HUES6 (cell line): ENCODE measurements around the gene GLIS1.

ENCODE experiments used
- H3K27ac ChIP-seq: 2 replicates; pipeline ENCODE4 v1.7.0; 2013; ENCODE audit warnings: low read depth, mild to moderate bottlenecking, low read length, inconsistent platforms
- H3K27me3 ChIP-seq: 2 replicates; pipeline ENCODE4 v1.6.1; 2013; ENCODE audit warnings: low read length; ENCODE audit not compliant: control insufficient read depth, insufficient read depth
- H3K36me3 ChIP-seq: 2 replicates; pipeline ENCODE4 v1.6.1; 2013; ENCODE audit warnings: low read length; ENCODE audit not compliant: control insufficient read depth, insufficient read depth
- H3K4me1 ChIP-seq: 2 replicates; pipeline ENCODE4 v1.6.1; 2013; ENCODE audit warnings: low read length; ENCODE audit not compliant: control insufficient read depth, insufficient read depth
- H3K4me3 ChIP-seq: 2 replicates; pipeline ENCODE4 v1.5.1; 2013; ENCODE audit warnings: low read depth, low read length
- H3K9ac ChIP-seq: one replicate; pipeline ENCODE4 v1.6.1; 2013; ENCODE audit warnings: mild to moderate bottlenecking, low read length
- H3K9me3 ChIP-seq: 2 replicates; pipeline ENCODE4 v1.6.1; 2013; ENCODE audit warnings: low read depth, low read length; ENCODE audit not compliant: control insufficient read depth, insufficient read depth

Gene GLIS1

DNA sequence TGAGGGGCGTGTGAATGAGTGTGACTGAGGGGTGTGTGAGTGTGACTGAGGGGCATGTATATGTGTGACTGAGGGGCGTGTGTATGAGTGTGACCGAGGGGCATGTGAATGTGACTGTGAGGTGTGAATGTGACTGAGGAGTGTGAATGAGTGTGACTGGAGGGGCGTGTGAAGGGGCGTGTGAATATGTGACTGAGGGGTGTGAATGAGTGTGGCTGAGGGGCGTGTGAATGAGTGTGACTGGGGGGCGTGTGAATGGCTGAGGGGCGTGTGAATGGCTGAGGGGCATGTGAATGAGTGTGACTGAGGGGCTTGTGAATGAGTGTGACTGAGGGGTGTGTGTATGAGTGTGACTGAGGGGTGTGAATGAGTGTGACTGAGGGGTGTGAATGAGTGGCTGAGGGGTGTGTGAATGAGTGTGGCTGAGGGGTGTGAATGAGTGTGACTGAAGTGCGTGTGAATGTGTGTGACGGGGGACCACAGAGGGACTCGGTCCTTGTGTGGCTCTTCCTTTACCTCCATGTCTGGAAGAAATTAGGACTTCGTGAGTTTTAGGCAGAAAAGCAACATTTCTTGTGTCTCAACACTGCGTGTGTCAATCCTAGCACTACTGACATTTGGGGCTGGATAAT is 105.8 kb downstream of the GLIS1 start:
- no peaks in the 10 kb centered on the region for H3K36me3 ChIP-seq
- no peaks in the 10 kb centered on the region for H3K9me3 ChIP-seq
- no peak overlapping the region for H3K4me3 ChIP-seq
- no peaks in the 10 kb centered on the region for H3K27me3 ChIP-seq
- H3K4me1 ChIP-seq = peaks cover 9% of the 10 kb centered on the region
- H3K27ac ChIP-seq = no peak overlapping the region
- H3K9ac ChIP-seq = no peak overlapping the region

DNA sequence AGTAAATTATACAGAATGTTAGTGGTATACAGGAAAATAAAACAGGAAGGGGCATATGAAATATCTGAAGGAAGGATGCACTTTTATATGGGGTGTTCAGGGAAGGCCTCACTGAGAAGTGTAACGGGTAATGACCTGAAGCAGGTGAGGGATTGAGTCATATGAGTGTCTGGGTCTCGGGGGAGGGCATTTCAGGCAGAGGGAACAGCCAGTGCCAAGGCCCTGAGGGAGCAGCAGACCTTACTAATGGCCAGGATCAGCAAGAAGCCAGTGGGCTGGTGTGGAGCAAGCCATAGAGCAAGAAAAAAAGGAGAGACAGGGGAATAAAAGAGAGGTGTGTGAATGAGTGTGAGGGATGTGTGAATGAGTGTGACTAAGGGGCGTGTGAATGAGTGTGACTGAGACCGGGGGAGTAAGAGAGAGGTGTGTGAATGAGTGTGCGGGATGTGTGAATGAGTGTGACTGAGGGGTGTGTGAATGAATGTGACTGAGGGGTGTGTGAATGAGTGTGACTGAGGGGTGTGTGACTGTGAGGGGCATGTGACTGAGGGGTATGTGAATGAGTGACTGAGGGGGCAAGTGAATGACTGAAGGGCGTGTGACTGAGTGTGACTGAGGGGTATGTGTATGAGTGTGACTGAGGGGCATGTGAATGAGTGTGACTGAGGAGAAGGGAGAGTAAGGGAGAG is 107.2 kb downstream of the GLIS1 start:
- no peaks in the 10 kb centered on the region for H3K9me3 ChIP-seq
- H3K27ac ChIP-seq = no peak overlapping the region
- peaks cover 9% of the 10 kb centered on the region for H3K4me1 ChIP-seq
- no peaks in the 10 kb centered on the region for H3K27me3 ChIP-seq
- H3K36me3 ChIP-seq = no peaks in the 10 kb centered on the region
- no peak overlapping the region for H3K9ac ChIP-seq
- H3K4me3 ChIP-seq = no peak overlapping the region

DNA sequence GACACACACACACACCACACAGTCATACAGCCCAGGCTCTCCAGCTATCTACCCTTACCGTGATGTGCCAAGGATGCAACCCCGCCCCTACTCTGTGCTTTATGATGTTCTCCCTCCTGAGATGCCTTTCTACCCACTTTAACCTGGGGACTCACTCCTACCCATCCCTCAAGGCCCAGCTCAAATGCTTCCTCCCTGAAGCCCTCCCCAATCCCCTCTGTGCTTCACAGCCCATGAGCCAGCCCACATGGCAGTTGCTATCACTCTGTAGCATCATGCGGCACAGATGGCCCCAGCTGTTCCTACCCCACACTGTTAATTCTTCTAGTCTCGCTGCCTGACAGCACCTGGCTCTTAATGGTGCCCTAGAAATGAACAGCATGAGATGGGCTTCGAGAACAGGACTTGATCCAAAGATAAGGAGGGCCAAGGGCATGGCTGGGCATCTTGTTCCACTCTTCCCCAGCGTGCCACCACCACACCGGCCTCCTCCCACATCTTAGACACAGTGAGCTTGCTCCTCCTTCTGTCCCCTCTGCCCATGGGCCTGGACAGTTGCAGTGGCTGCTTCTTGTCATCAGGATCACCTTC is 109.8 kb downstream of the GLIS1 start:
- Histone ChIP-seq H3K4me3 (no peak overlapping the region), H3K9ac (no peak overlapping the region), H3K36me3 (no peaks in the 10 kb centered on the region), H3K27me3 (no peaks in the 10 kb centered on the region), H3K4me1 (no peaks in the 10 kb centered on the region), H3K27ac (no peak overlapping the region), H3K9me3 (no peaks in the 10 kb centered on the region)

DNA sequence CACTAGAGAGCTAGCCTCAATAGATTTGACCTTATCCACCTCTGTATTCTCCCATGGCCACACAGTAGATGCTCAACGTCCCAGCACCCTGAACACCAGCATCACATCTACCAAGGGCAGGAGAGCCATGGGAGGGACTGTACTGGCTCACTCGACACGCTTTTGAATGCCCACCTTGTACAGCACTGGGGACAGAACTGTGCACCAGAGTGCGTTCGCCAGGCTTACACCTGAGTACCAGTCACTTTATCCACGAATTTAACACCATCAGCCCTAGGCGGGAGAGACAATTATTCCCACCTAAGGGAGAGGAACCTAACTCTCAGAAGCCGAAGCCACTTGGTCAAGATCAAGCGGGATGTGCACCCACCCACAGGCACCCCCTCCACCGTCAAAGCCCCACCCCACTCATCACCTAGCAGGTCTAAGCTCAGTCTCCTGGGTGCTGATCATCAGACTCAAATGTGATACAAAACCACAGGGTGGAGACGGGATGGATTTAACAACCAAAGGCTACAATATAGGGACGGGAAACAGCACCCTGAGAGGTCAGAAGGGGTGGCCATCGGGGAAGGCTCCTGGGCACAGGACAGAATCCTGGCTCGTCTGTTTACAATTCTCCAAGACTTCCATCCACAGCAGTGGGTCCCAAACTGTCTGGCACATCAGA is 110.5 kb downstream of the GLIS1 start:
- H3K36me3 ChIP-seq = no peaks in the 10 kb centered on the region
- no peak overlapping the region for H3K27ac ChIP-seq
- H3K4me3 ChIP-seq = no peak overlapping the region
- H3K9ac ChIP-seq = no peak overlapping the region
- no peaks in the 10 kb centered on the region for H3K27me3 ChIP-seq
- no peaks in the 10 kb centered on the region for H3K4me1 ChIP-seq
- no peaks in the 10 kb centered on the region for H3K9me3 ChIP-seq

DNA sequence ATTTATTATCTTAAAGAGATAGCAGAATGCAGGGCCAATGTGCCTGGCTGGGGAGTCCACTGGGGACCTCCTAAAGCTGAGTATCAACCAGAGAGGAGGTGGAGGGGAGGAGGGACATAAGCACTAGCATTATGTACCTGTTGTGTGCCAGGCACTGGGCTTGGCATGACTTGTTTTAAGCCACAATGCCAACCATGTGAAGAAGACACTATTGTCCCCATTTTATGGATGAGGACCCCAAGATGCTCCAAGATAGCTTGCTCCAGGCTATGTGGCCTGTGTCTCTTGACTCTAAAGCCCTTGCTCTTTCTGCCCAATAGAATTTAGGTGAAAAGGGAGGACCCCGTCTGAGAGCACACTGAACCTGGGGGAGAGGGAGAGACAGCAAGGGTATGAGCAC is 111.3 kb downstream of the GLIS1 start:
- no peaks in the 10 kb centered on the region for H3K9me3 ChIP-seq
- H3K4me1 ChIP-seq = no peaks in the 10 kb centered on the region
- no peak overlapping the region for H3K4me3 ChIP-seq
- H3K27me3 ChIP-seq = no peaks in the 10 kb centered on the region
- no peaks in the 10 kb centered on the region for H3K36me3 ChIP-seq
- no peak overlapping the region for H3K9ac ChIP-seq
- H3K27ac ChIP-seq = no peak overlapping the region

DNA sequence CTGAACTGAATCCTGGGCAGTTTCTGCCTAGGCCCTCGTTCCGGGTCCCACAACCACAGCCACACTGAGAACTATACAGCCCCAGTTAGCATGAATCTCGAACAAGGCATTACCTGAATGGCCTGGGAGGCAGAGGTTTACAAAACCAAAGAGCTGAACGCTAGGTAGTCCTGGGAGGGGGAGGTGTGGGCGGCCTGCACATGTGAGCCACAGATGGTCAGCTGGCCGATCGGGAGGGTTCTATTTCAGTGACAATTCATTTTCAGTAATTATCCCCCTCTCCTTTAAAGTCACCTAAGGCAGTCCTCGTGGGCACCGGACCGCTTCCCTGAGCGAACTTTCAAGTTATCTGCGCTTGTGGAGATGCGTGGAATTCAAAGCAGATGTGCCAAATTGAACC is 111.9 kb downstream of the GLIS1 start:
- Histone ChIP-seq H3K9ac (no peak overlapping the region), H3K9me3 (no peaks in the 10 kb centered on the region), H3K27ac (no peak overlapping the region), H3K4me1 (no peaks in the 10 kb centered on the region), H3K36me3 (no peaks in the 10 kb centered on the region), H3K27me3 (no peaks in the 10 kb centered on the region), H3K4me3 (no peak overlapping the region)

DNA sequence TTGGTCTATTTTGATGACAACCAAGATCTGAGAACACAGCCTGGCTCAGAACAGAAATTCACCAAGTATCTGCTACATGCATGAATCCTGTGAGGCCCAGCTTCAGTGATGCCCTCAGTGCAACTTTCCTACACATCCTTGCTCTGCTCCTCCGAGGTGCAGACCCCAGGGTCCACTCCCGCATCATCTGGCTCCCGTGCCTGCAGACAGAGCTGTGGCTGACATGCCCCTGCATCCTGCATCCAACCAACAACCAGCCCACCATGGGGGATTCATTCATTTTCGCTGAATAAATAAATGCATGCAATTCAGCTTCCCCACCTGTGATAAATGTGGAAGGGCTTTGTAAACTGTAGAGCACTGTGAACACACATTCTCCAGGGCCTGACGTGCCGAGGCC is 112.3 kb downstream of the GLIS1 start:
- Histone ChIP-seq H3K4me3 (no peak overlapping the region), H3K27me3 (no peaks in the 10 kb centered on the region), H3K9ac (no peak overlapping the region), H3K9me3 (no peaks in the 10 kb centered on the region), H3K4me1 (no peaks in the 10 kb centered on the region), H3K27ac (no peak overlapping the region), H3K36me3 (no peaks in the 10 kb centered on the region)

DNA sequence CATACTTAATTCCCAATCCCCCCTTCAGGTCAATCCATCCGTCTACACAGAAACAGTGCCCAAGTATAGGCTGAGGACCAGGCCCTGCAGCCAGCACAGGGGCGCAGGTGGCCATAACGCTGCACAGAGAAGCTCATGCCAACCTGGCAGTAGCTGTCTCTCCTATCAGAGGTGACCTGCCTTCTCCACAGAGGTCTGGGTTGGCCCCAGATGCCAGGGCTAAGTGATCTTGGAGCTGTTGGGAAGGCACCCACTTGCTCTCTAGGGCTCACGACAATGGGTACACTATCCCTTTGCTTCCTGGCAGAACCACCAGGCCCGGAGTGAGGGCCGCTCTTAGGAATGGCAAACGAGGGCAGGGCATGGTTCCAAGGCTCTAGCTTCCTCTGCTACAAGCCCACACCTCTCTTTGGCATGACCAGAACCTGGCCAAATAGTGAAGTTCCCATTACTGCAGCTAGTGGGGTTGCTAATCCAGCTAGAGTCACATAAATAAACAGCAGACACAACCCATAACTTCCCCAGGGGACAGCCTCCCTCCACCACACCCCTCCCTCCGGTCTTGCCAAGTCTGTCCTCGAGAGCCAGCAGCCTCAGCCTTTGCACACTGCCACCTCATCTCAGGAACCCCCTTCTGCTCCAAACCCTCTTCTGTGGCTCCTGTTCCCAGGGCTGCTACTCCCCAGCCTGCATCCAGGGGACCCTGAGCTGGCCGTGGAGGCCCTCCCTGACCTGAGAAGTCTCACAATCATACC is 113.0 kb downstream of the GLIS1 start:
- Histone ChIP-seq H3K9me3 (no peaks in the 10 kb centered on the region), H3K4me1 (no peaks in the 10 kb centered on the region), H3K27me3 (no peaks in the 10 kb centered on the region), H3K9ac (no peak overlapping the region), H3K36me3 (no peaks in the 10 kb centered on the region), H3K27ac (no peak overlapping the region), H3K4me3 (no peak overlapping the region)

DNA sequence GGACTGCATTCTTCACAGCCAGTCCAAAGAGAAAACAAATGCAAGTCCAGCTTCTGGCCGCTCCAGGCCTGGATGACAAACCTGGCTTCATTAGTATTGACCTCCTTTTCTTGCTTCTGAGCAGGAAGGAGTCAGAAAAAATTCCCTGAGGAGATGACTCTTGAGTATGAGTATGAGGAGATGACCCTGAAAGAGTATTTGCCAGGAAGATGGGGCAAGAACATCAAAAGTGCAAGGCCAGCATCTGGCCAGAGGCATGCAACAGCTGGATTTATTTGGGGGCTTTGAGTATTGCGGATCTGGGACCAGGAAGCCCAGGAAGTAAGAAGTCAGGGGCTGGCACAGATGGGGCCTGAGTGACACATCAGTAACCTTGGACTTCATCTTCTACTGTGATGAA is 113.9 kb downstream of the GLIS1 start:
- no peaks in the 10 kb centered on the region for H3K27me3 ChIP-seq
- H3K9ac ChIP-seq = no peak overlapping the region
- no peak overlapping the region for H3K4me3 ChIP-seq
- no peak overlapping the region for H3K27ac ChIP-seq
- no peaks in the 10 kb centered on the region for H3K9me3 ChIP-seq
- no peaks in the 10 kb centered on the region for H3K4me1 ChIP-seq
- H3K36me3 ChIP-seq = no peaks in the 10 kb centered on the region

DNA sequence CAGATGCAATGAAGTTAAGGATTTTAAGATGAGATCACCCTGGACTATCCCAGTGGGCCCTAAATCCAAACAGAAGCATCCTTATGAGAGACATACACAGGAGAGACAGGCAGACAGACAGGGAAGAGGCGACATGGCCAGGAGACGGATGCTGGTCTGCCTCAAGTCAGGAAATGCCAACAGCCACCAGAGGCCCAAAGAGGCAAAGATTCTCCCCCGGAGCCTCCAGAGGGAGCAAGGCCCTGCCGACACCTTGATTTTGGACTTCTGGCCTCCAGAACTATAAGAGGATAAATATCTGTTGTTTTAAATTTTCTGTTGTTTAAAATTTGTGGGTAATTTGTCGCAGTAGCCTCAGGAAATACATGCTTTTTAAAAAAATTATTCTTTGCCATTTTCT is 116.4 kb downstream of the GLIS1 start:
- Histone ChIP-seq H3K27ac (no peak overlapping the region), H3K36me3 (no peaks in the 10 kb centered on the region), H3K9me3 (no peaks in the 10 kb centered on the region), H3K27me3 (no peaks in the 10 kb centered on the region), H3K4me3 (no peak overlapping the region), H3K9ac (no peak overlapping the region), H3K4me1 (no peaks in the 10 kb centered on the region)
